ENCODE results near the gene ST7L. TPM values are rescaled to one million over a fixed set of nuclear protein-coding genes. Genes with fewer than 3 reads are reported as not detected.

The ST7L gene
- total and polyA plus RNA-seq, 10 of the 15 experiments (the other 5 are each of a cell fraction or from before 2014, with no cell fraction given) = 3.6 to 13.7 (median 8.9) TPM

DNA sequence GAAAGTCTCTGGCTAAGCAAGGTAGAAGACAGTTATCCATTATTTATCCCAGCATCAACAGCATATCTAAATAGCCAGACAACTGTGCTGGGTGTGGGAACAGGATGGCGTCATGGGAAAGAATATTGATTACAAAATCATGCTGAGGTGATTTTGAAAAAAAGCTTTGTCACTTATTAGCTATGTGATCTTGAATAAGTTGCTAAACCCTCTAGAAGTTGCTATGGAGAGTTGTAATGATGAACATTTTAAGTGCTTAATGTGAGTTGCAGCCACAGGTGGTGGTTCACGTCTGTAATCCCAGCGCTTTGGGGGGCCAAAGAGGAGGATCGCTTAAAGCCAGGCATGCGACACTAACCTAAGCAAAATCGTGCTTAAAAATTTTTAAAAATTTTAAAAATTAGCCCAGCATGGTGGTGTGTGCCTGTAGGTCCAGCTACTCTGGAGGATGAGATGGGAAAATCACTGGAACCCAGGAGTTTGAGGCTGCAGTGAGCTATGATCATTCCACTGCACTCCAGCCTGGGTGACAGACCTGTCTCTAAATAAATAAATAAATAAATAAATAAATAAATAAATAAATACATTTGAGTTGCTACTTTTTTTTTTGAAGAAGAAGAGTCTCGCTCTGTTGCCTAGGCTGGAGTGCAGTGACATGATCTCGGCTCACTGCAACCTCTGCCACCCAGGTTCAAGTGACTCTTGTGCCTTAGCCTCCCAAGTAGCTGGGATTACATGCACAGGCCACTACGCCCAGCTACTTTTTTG is 76.6 kb downstream of the ST7L start:
- Histone ChIP-seq H3K9ac (ENCODE audit: control insufficient read depth, insufficient read depth, low read length) (no peak overlapping the region), H3K27me3 (replicated peaks in 1 of 2; ENCODE audit: control insufficient read depth in 2 of 2, insufficient read depth in 2 of 2, low read length in 1 of 2) (no peaks in the 10 kb centered on the region), H4K20me1 (ENCODE audit: control insufficient read depth, insufficient read depth) (no peaks in the 10 kb centered on the region), H3K4me2 (ENCODE audit: control insufficient read depth, insufficient read depth) (no peak overlapping the region), H3K79me2 (ENCODE audit: control insufficient read depth, insufficient read depth, low read length) (no peaks in the 10 kb centered on the region), H3K36me3 (ENCODE audit: control insufficient read depth in 2 of 2, insufficient read depth in 2 of 2, low read length in 1 of 2) (no peaks in the 10 kb centered on the region), H3K27ac (ENCODE audit: control insufficient read depth, insufficient read depth) (no peak overlapping the region), H3K9me3 (replicated peaks; ENCODE audit: control insufficient read depth, insufficient read depth, low read length) (no peaks in the 10 kb centered on the region), H2AFZ (ENCODE audit: control insufficient read depth, low read depth, low read length) (no peak overlapping the region), H3K4me1 (ENCODE audit: control insufficient read depth, insufficient read depth, low read length) (no peaks in the 10 kb centered on the region), H3K4me3 (no peak overlapping the region)
- no peak for FAIRE-seq
- WGBS (ENCODE audit: insufficient coverage, insufficient replicate concordance, low lambda C conversion rate, missing lambda C conversion rate) = 89% methylated on average over 9 of the region's 9 CpGs
- no TSS peak for BruUV-seq (replicated peaks)
- no peak for ATAC-seq
- no peak for DNase-seq (ENCODE audit: low read depth, low spot score)
- SMC1A ChIA-PET (ENCODE audit: uncharacterized antibody, unreplicated experiment) = interaction anchor here (0.7 to 4.0 kb wide), 4 partner anchors 8 to 70 kb away, joined by 3 to 16 read pairs (median 3); no protein-coding TSS in a partner anchor
- RAD21 ChIA-PET (ENCODE audit: unreplicated experiment) = interaction anchor here (0.6 kb wide), 1 partner anchor 155 kb away, joined by 6 read pairs; no protein-coding TSS in a partner anchor
- TF ChIP-seq NFYA (IDR thresholded peaks at IDR 0.05; ENCODE audit: borderline replicate concordance, low read depth, low read length) = no peak
- TF ChIP-seq, protein P1, sequence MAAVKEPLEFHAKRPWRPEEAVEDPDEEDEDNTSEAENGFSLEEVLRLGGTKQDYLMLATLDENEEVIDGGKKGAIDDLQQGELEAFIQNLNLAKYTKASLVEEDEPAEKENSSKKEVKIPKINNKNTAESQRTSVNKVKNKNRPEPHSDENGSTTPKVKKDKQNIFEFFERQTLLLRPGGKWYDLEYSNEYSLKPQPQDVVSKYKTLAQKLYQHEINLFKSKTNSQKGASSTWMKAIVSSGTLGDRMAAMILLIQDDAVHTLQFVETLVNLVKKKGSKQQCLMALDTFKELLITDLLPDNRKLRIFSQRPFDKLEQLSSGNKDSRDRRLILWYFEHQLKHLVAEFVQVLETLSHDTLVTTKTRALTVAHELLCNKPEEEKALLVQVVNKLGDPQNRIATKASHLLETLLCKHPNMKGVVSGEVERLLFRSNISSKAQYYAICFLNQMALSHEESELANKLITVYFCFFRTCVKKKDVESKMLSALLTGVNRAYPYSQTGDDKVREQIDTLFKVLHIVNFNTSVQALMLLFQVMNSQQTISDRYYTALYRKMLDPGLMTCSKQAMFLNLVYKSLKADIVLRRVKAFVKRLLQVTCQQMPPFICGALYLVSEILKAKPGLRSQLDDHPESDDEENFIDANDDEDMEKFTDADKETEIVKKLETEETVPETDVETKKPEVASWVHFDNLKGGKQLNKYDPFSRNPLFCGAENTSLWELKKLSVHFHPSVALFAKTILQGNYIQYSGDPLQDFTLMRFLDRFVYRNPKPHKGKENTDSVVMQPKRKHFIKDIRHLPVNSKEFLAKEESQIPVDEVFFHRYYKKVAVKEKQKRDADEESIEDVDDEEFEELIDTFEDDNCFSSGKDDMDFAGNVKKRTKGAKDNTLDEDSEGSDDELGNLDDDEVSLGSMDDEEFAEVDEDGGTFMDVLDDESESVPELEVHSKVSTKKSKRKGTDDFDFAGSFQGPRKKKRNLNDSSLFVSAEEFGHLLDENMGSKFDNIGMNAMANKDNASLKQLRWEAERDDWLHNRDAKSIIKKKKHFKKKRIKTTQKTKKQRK (IDR thresholded peaks at IDR 0.05; ENCODE audit: low read depth, low read length) = no peak
- TF ChIP-seq CBFB (IDR thresholded peaks at IDR 0.05; ENCODE audit: low read depth) = no peak
- TF ChIP-seq RELA (IDR thresholded peaks at IDR 0.05; ENCODE audit: borderline replicate concordance, partially characterized antibody) = no peak
- no peak for TF ChIP-seq EZH2 (IDR thresholded peaks at IDR 0.05; ENCODE audit: borderline replicate concordance, control insufficient read depth, low read depth, low read length)
- TF ChIP-seq BCL11A (IDR thresholded peaks at IDR 0.05; ENCODE audit: low read depth, low read length) = no peak
- TF ChIP-seq NFYB (IDR thresholded peaks at IDR 0.05; ENCODE audit: insufficient read depth, low read depth, low read length) = no peak
- no peak for TF ChIP-seq MAX (IDR thresholded peaks at IDR 0.05; ENCODE audit: low read depth, low read length)
- TF ChIP-seq HDAC2 (IDR thresholded peaks at IDR 0.05) = no peak
- TF ChIP-seq, protein P2, sequence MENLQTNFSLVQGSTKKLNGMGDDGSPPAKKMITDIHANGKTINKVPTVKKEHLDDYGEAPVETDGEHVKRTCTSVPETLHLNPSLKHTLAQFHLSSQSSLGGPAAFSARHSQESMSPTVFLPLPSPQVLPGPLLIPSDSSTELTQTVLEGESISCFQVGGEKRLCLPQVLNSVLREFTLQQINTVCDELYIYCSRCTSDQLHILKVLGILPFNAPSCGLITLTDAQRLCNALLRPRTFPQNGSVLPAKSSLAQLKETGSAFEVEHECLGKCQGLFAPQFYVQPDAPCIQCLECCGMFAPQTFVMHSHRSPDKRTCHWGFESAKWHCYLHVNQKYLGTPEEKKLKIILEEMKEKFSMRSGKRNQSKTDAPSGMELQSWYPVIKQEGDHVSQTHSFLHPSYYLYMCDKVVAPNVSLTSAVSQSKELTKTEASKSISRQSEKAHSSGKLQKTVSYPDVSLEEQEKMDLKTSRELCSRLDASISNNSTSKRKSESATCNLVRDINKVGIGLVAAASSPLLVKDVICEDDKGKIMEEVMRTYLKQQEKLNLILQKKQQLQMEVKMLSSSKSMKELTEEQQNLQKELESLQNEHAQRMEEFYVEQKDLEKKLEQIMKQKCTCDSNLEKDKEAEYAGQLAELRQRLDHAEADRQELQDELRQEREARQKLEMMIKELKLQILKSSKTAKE (IDR thresholded peaks at IDR 0.05; ENCODE audit: low read depth, poor library complexity, severe bottlenecking) = no peak
- TF ChIP-seq IKZF2 (IDR thresholded peaks at IDR 0.05) = no peak
- TF ChIP-seq BACH1 (IDR thresholded peaks at IDR 0.05; ENCODE audit: borderline replicate concordance) = no peak
- no peak for TF ChIP-seq YY1 (IDR thresholded peaks at IDR 0.05; ENCODE audit: low read depth, low read length)
- TF ChIP-seq ESRRA (IDR thresholded peaks at IDR 0.05; ENCODE audit: low read length) = no peak
- TF ChIP-seq RCOR1 (conservative IDR thresholded peaks at IDR 0.05; ENCODE audit: low read depth, low read length) = no peak
- TF ChIP-seq TCF7 (IDR thresholded peaks at IDR 0.05; ENCODE audit: borderline replicate concordance) = no peak
- TF ChIP-seq ATF7 (IDR thresholded peaks at IDR 0.05; ENCODE audit: low read depth) = no peak
- no peak for TF ChIP-seq RBBP5 (conservative IDR thresholded peaks at IDR 0.05)
- in situ Hi-C loops (cut with MboI) (no loop called here), intact Hi-C loops (cut with micrococcal nuclease; ENCODE audit: unreplicated experiment) (no loop called here)
- CTCF ChIA-PET = interaction anchor here (0.7 kb wide), 1 partner anchor 13 kb away, joined by 4 read pairs; no protein-coding TSS in a partner anchor
- POLR2A ChIA-PET = no interaction called here

Data from GM12878 (cell line).